H1 (cell line): ENCODE results near the gene CAPN1. TPM values are rescaled to one million over a fixed set of nuclear protein-coding genes. Genes with fewer than 3 reads are reported as not detected.
A peak's percentile ranks its signal among the peaks of the same experiment; 100 is the strongest.

ENCODE experiments used
- CTCF ChIA-PET: fragments of 300-600 bp; sonication (Branson Sonifier 250); formaldehyde crosslinking; loops from one replicate; lab custom pipeline; 2021; ENCODE audit not compliant: partially characterized antibody; lab: Charles Lee
- POLR2A ChIA-PET: fragments of 300-600 bp; sonication (Branson Sonifier 250); formaldehyde crosslinking; loops from one replicate; lab custom pipeline; 2021; ENCODE audit warnings: inconsistent platforms; ENCODE audit not compliant: partially characterized antibody; lab: Charles Lee
- DNase-seq, 2 experiments: peaks; one replicate each; pipeline versions ENCODE4 v3.0.0 to v3.0.0-alpha.2; 2010 to 2022; ENCODE audit warnings: low spot score in 2 of 2, low read depth in 1 of 2, mixed read lengths in 1 of 2
- FAIRE-seq: peaks from 2 replicates; lab custom pipeline; 2011; peaks lifted over from hg19 to GRCh38; lab: Jason Lieb, UNC
- H2AFZ ChIP-seq: 2 replicates; pipeline ENCODE4 v1.8.1; 2012; ENCODE audit warnings: low read length, inconsistent platforms
- H2AK5ac ChIP-seq: 2 replicates; pipeline ENCODE4 v1.6.1; 2013; ENCODE audit warnings: low read depth, low read length
- H2BK120ac ChIP-seq: replicated peaks from 2 replicates; pipeline ENCODE3; 2013; ENCODE audit warnings: low read depth, low read length, inconsistent platforms
- H2BK12ac ChIP-seq: 2 replicates; pipeline ENCODE4 v1.6.1; 2013; ENCODE audit warnings: low read depth, low read length
- H2BK15ac ChIP-seq: 2 replicates; pipeline ENCODE4 v1.6.1; 2013; ENCODE audit warnings: low read length
- H2BK20ac ChIP-seq: 2 replicates; pipeline ENCODE4 v1.6.1; 2013; ENCODE audit warnings: low read length
- H2BK5ac ChIP-seq: 2 replicates; pipeline ENCODE4 v1.6.1; 2013; ENCODE audit warnings: low read depth, low read length
- H3K14ac ChIP-seq: 2 replicates; pipeline ENCODE4 v1.6.1; 2013; ENCODE audit warnings: inconsistent platforms; ENCODE audit not compliant: insufficient read length
- H3K18ac ChIP-seq: 2 replicates; pipeline ENCODE4 v1.6.1; 2013; ENCODE audit warnings: low read length; ENCODE audit errors: extremely low read depth
- H3K23ac ChIP-seq: 2 replicates; pipeline ENCODE4 v1.6.1; 2013; ENCODE audit warnings: inconsistent platforms; ENCODE audit not compliant: insufficient read length
- H3K23me2 ChIP-seq: 2 replicates; pipeline ENCODE4 v1.6.1; 2013; ENCODE audit warnings: low read depth, low read length
- H3K27ac ChIP-seq: 2 replicates; pipeline ENCODE4 v1.6.1; 2011; ENCODE audit warnings: low read depth, low read length, inconsistent platforms
- H3K27me3 ChIP-seq, 4 experiments: replicated peaks in 1 of 4; 1 replicate in 1 of 4; 2 replicates in 3 of 4; pipeline versions ENCODE4 v1.6.1 to v1.8.1; 2011 to 2013; ENCODE audit warnings: low read length in 3 of 4, mild to moderate bottlenecking in 3 of 4, inconsistent platforms in 2 of 4, mixed read lengths in 2 of 4, moderate library complexity in 1 of 4; ENCODE audit not compliant: control insufficient read depth in 3 of 4, insufficient read depth in 3 of 4; ENCODE audit errors: extremely low read depth in 1 of 4
- H3K36me3 ChIP-seq, 4 experiments: 2 replicates each; pipeline versions ENCODE4 v1.6.1 to v1.8.1; 2011 to 2013; ENCODE audit warnings: mild to moderate bottlenecking in 4 of 4, low read length in 3 of 4, moderate library complexity in 2 of 4, control low read depth in 1 of 4, inconsistent platforms in 1 of 4; ENCODE audit not compliant: insufficient read depth in 4 of 4, control insufficient read depth in 2 of 4
- H3K4ac ChIP-seq: replicated peaks from 2 replicates; pipeline ENCODE3; 2013; ENCODE audit warnings: low read length, low read depth, mixed read lengths, inconsistent platforms; ENCODE audit not compliant: insufficient read length
- H3K4me1 ChIP-seq, 4 experiments: replicated peaks in 1 of 4; 1 replicate in 1 of 4; 2 replicates in 3 of 4; pipeline versions ENCODE4 v1.6.1 to v1.8.1; 2011 to 2013; ENCODE audit warnings: low read length in 3 of 4, inconsistent platforms in 2 of 4, mixed read lengths in 1 of 4; ENCODE audit not compliant: insufficient read depth in 4 of 4, control insufficient read depth in 3 of 4
- H3K4me2 ChIP-seq, 2 experiments: 2 replicates each; pipeline versions ENCODE4 v1.6.1 to v1.8.1; 2011 to 2013; ENCODE audit warnings: low read depth in 2 of 2, low read length in 2 of 2, control low read depth in 1 of 2, inconsistent platforms in 1 of 2, mild to moderate bottlenecking in 1 of 2; ENCODE audit not compliant: insufficient read depth in 1 of 2
- H3K4me3 ChIP-seq, 4 experiments: fragments of 200-600, 300-600 bp in 1 of 4; sonication (generic), shearing (Covaris generic), sonication (Bioruptor Twin) in 1 of 4; 2 replicates each; pipeline versions ENCODE4 v1.5.1 to v1.8.1; 2011 to 2016; ENCODE audit warnings: low read length in 4 of 4, low read depth in 3 of 4, control low read depth in 2 of 4, inconsistent platforms in 2 of 4, mild to moderate bottlenecking in 2 of 4, mixed read lengths in 1 of 4, moderate library complexity in 1 of 4; ENCODE audit not compliant: insufficient read depth in 2 of 4; ENCODE audit errors: extremely low read depth in 1 of 4
- H3K56ac ChIP-seq: replicated peaks from 2 replicates; pipeline ENCODE3; 2013; ENCODE audit warnings: low read depth, mild to moderate bottlenecking, mixed read lengths, low read length, inconsistent platforms; ENCODE audit not compliant: insufficient read length
- H3K79me1 ChIP-seq: 2 replicates; pipeline ENCODE4 v1.6.1; 2013; ENCODE audit warnings: low read depth, low read length, control low read depth
- H3K79me2 ChIP-seq, 2 experiments: 2 replicates each; pipeline versions ENCODE4 v1.6.1 to v1.8.1; 2012 to 2013; ENCODE audit warnings: low read length in 2 of 2, mild to moderate bottlenecking in 2 of 2, inconsistent platforms in 1 of 2; ENCODE audit not compliant: insufficient read depth in 2 of 2, control insufficient read depth in 1 of 2
- H3K9ac ChIP-seq, 4 experiments: replicated peaks in 1 of 4; 1 replicate in 1 of 4; 2 replicates in 3 of 4; pipeline versions ENCODE4 v1.6.1 to v1.8.1; 2011 to 2013; ENCODE audit warnings: low read depth in 3 of 4, low read length in 3 of 4, control low read depth in 2 of 4, mild to moderate bottlenecking in 2 of 4, moderate library complexity in 2 of 4, inconsistent platforms in 1 of 4; ENCODE audit errors: extremely low read depth in 1 of 4
- H3K9me3 ChIP-seq, 2 experiments: 2 replicates each; pipeline versions ENCODE4 v1.6.1 to v1.8.1; 2012 to 2013; ENCODE audit warnings: mild to moderate bottlenecking in 2 of 2, moderate library complexity in 2 of 2, control low read depth in 1 of 2, inconsistent platforms in 1 of 2, low read depth in 1 of 2, low read length in 1 of 2, mixed read lengths in 1 of 2; ENCODE audit not compliant: insufficient read depth in 2 of 2
- H4K20me1 ChIP-seq, 2 experiments: replicated peaks in 1 of 2; 2 replicates each; pipeline versions ENCODE3 to v1.8.1; 2011 to 2013; ENCODE audit warnings: inconsistent platforms in 2 of 2, low read length in 2 of 2, mild to moderate bottlenecking in 1 of 2; ENCODE audit not compliant: insufficient read depth in 2 of 2, control insufficient read depth in 1 of 2
- H4K5ac ChIP-seq: 2 replicates; pipeline ENCODE4 v1.6.1; 2013; ENCODE audit warnings: low read length, low read depth, mixed read lengths, inconsistent platforms; ENCODE audit not compliant: insufficient read length
- H4K8ac ChIP-seq: 2 replicates; pipeline ENCODE4 v1.8.0; 2013; ENCODE audit warnings: mild to moderate bottlenecking, moderate library complexity, low read length, inconsistent platforms; ENCODE audit not compliant: insufficient read depth; ENCODE audit errors: extremely low read depth
- H4K91ac ChIP-seq: replicated peaks from 2 replicates; pipeline ENCODE3; 2013; ENCODE audit warnings: low read length, mixed read lengths, inconsistent platforms; ENCODE audit not compliant: insufficient read length
- FOSL1 ChIP-seq: IDR thresholded peaks from 2 replicates; pipeline ENCODE4 v1.6.1; 2011; ENCODE audit warnings: mild to moderate bottlenecking, low read depth, low read length, moderate library complexity; ENCODE audit not compliant: insufficient read depth
- WGBS, 2 experiments: shearing (Covaris generic) in 1 of 2; methylation state at CpG; one replicate each; pipeline versions ENCODE4 v1.1.6 to v1.1.7; 2013 to 2015; ENCODE audit warnings: low lambda C conversion rate in 2 of 2, mixed read lengths in 2 of 2, inconsistent platforms in 1 of 2, low coverage in 1 of 2, missing lambda C conversion rate in 1 of 2; ENCODE audit not compliant: insufficient replicate concordance in 2 of 2, insufficient coverage in 1 of 2, insufficient read length in 1 of 2; ENCODE audit errors: extremely low coverage in 1 of 2, missing lambda C conversion rate in 1 of 2; 5-methylcytosine and 5-hydroxymethylcytosine counted together
- polyA plus RNA-seq, 7 experiments: library from polyadenylated mRNA; depleted of rRNA in 3 of 7; stranded (reverse) in 5 of 7; unstranded in 2 of 7; fragments of >200 nt in 5 of 7; fragments of 200-250 nt in 2 of 7; gene quantifications; 1 replicate in 5 of 7; 2 replicates in 1 of 7; 4 replicates in 1 of 7; pipeline versions ENCODE4 v1.2.1 to v1.2.3, GENCODE V29; 2011 to 2013; ENCODE audit warnings: missing spikeins in 2 of 7, mixed read lengths in 2 of 7
- total RNA-seq: library from RNA; stranded (reverse); fragmentation: NEBNext Ultra II Directional; extraction: Animal tissue kit (Norgen Biotek cat#: 25700); gene quantifications from 2 replicates; pipeline ENCODE4 v1.2.1, GENCODE V29; 2021

CAPN1 gene
- total and polyA plus RNA-seq, 2 of the 8 experiments (the other 6 are each of a cell fraction or from before 2014, with no cell fraction given), result 194 to 233 TPM

- peaks cover 0 to 22% (median 16%) of the 10 kb centered on the region in 4 experiments; a peak in 6 of 7 replicates for H3K4me1 ChIP-seq
- no peaks in the 10 kb centered on the region for H3K79me2 ChIP-seq
- H2BK15ac ChIP-seq, result no peak overlapping the region
- no peak overlapping the region for H3K23ac ChIP-seq
- H4K8ac ChIP-seq, result no peak overlapping the region
- H3K79me1 ChIP-seq, result no peaks in the 10 kb centered on the region
- no peak overlapping the region for H2AFZ ChIP-seq
- POLR2A ChIA-PET, result interaction anchor here (0.8 to 13.9 kb wide), 7 partner anchors 18 to 89 kb away, joined by 3 to 324 read pairs (median 4); partner anchors contain the start of gene ZNHIT2
- H2AK5ac ChIP-seq, result no peak overlapping the region
- no peak overlapping the region for H3K4me3 ChIP-seq
- H2BK12ac ChIP-seq, result no peak overlapping the region
- H2BK5ac ChIP-seq, result no peak overlapping the region
- no peak overlapping the region for H3K9ac ChIP-seq
- H4K20me1 ChIP-seq, result no peaks in the 10 kb centered on the region
- no peak overlapping the region for H4K91ac ChIP-seq
- H3K9me3 ChIP-seq, result no peaks in the 10 kb centered on the region
- no peaks in the 10 kb centered on the region for H3K23me2 ChIP-seq
- no peaks in the 10 kb centered on the region for H3K27me3 ChIP-seq
- FAIRE-seq (no peak), DNase-seq (peak in 1 of 2 experiments; percentile 31)
- WGBS, 2 experiments, result 93% methylated on average over 7 of the region's 7 CpGs; no CpG with 5 or more reads in 1 of the 2 experiments
- H3K4ac ChIP-seq, result no peak overlapping the region
- H3K18ac ChIP-seq, result no peak overlapping the region
- CTCF ChIA-PET, result interaction anchor here (0.6 to 11.9 kb wide), 10 partner anchors 7 to 492 kb away, joined by 3 to 184 read pairs (median 30); partner anchors contain the start of gene CAPN1
- no peak overlapping the region for H2BK120ac ChIP-seq
- no peak overlapping the region for H3K27ac ChIP-seq
- no peak overlapping the region for H2BK20ac ChIP-seq
- no peak overlapping the region for H3K14ac ChIP-seq
- no peak overlapping the region for H3K56ac ChIP-seq
- no peak for TF ChIP-seq FOSL1
- TF ChIP-seq, all 59 proteins: peak for 0
- Histone ChIP-seq H3K4me2 (no peak overlapping the region), H3K36me3 (peaks cover 29 to 63% (median 48%) of the 10 kb centered on the region in 4 experiments), H4K5ac (no peak overlapping the region)
Measured at GRCh38 chr11:65206901-65207300, 25.2 kb downstream of the CAPN1 start.
